ENCODE data around the gene HSPA1L.
A peak's percentile ranks its signal among the peaks of the same experiment; 100 is the strongest.

Gene HSPA1L

GRCh38 chr6:31829633-31830283, 14.7 kb upstream of the HSPA1L start:
- Histone ChIP-seq H3K27me3 (ENCODE audit: control insufficient read depth in 1 of 2, insufficient read depth in 1 of 2, low read length in 2 of 2) (no peaks in the 10 kb centered on the region), H3K36me3 (ENCODE audit: control insufficient read depth in 1 of 2, insufficient read depth in 2 of 2, low read depth in 1 of 2, low read length in 2 of 2) (no peaks in the 10 kb centered on the region), H2AK5ac (ENCODE audit: low read length, severe bottlenecking) (no peak overlapping the region), H3K4ac (ENCODE audit: low read depth in 1 of 2, low read length in 2 of 2) (no peak overlapping the region), H3K4me3 (ENCODE audit: insufficient read depth in 1 of 2, low read depth in 1 of 2, low read length in 2 of 2) (peak overlapping the region; percentile 30 to 79), H2AFZ (ENCODE audit: low read depth, low read length) (no peak overlapping the region), H2BK12ac (ENCODE audit: low read length in 2 of 2) (no peak overlapping the region), H3K23ac (ENCODE audit: low read length in 2 of 2) (no peak overlapping the region), H2BK15ac (ENCODE audit: low read depth, poor library complexity, severe bottlenecking) (no peak overlapping the region), H3K9ac (ENCODE audit: low read length) (peak overlapping the region; percentile 93), H2BK5ac (ENCODE audit: low read depth, low read length, poor library complexity, severe bottlenecking) (no peak overlapping the region), H4K91ac (ENCODE audit: low read length) (no peak overlapping the region), H3K9me3 (ENCODE audit: control insufficient read depth, low read length) (no peaks in the 10 kb centered on the region), H3K18ac (ENCODE audit: low read depth in 1 of 2, low read length in 2 of 2) (no peak overlapping the region), H3K4me1 (ENCODE audit: control insufficient read depth, insufficient read depth, low read depth, low read length) (peaks cover 9% of the 10 kb centered on the region), H4K8ac (ENCODE audit: low read length) (no peak overlapping the region), H2BK120ac (ENCODE audit: low read depth, low read length) (no peak overlapping the region), H3K14ac (ENCODE audit: low read length in 2 of 2) (no peak overlapping the region), H3K79me1 (replicated peaks; ENCODE audit: low read length, poor library complexity, severe bottlenecking) (peaks cover 5% of the 10 kb centered on the region), H3K27ac (ENCODE audit: low read length, poor library complexity, severe bottlenecking) (no peak overlapping the region), H3K4me2 (ENCODE audit: low read length, poor library complexity, severe bottlenecking) (peak overlapping the region; percentile 90)
- DNase-seq: peak; percentile 74
- WGBS: 8% methylated on average over 12 of the region's 15 CpGs

DNA sequence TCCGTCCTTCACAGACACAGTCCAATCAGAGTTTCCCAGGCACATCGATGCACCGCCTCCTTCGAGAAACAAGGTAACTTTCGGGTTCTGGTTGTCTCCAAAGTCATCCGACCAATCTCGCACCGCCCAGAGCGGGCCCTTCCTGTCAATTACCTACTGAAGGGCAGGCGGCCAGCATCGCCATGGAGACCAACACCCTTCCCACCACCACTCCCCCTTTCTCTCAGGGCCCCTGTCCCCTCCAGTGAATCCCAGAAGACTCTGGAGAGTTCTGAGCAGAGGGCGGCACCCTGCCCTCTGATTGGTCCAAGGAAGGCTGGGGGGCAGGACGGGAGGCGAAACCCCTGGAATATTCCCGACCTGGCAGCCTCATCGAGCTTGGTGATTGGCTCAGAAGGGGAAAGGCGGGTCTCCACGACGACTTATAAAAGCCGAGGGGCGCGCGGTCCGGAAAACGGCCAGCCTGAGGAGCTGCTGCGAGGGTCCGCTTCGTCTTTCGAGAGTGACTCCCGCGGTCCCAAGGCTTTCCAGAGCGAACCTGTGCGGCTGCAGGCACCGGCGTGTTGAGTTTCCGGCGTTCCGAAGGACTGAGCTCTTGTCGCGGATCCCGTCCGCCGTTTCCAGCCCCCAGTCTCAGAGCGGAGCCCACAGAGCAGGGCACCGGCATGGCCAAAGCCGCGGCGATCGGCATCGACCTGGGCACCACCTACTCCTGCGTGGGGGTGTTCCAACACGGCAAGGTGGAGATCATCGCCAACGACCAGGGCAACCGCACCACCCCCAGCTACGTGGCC, 12.4 kb upstream of the HSPA1L start, which contains the start of gene HSPA1B:
Gene HSPA1B, plus strand, starts transcription at position 453 of the 794 bp plus-strand sequence. Its CDS starts 213 bp downstream, at position 666.
- H3K4me1 ChIP-seq (ENCODE audit: control insufficient read depth, insufficient read depth, low read depth, low read length): peaks cover 10% of the 10 kb centered on the region
- H2BK5ac ChIP-seq (ENCODE audit: low read depth, low read length, poor library complexity, severe bottlenecking): no peak within 1 kb of the TSS
- H3K36me3 ChIP-seq (ENCODE audit: control insufficient read depth in 1 of 2, insufficient read depth in 2 of 2, low read depth in 1 of 2, low read length in 2 of 2): no peaks in the 10 kb centered on the region
- peak within 1 kb of the TSS; percentile 69 to 89 for H3K4me3 ChIP-seq (ENCODE audit: insufficient read depth in 1 of 2, low read depth in 1 of 2, low read length in 2 of 2)
- H2AK5ac ChIP-seq (ENCODE audit: low read length, severe bottlenecking): peak within 1 kb of the TSS; percentile 97
- peak within 1 kb of the TSS; percentile 87 for H3K4me2 ChIP-seq (ENCODE audit: low read length, poor library complexity, severe bottlenecking)
- H4K91ac ChIP-seq (ENCODE audit: low read length): peak within 1 kb of the TSS; percentile 89
- H3K18ac ChIP-seq (ENCODE audit: low read depth in 1 of 2, low read length in 2 of 2): peak within 1 kb of the TSS; percentile 72 to 85
- peak within 1 kb of the TSS; percentile 85 for H2BK120ac ChIP-seq (ENCODE audit: low read depth, low read length)
- H2AFZ ChIP-seq (ENCODE audit: low read depth, low read length): no peak within 1 kb of the TSS
- H2BK15ac ChIP-seq (ENCODE audit: low read depth, poor library complexity, severe bottlenecking): peak within 1 kb of the TSS; percentile 60
- H4K8ac ChIP-seq (ENCODE audit: low read length): peak within 1 kb of the TSS; percentile 91
- peak within 1 kb of the TSS; percentile 94 for H3K9ac ChIP-seq (ENCODE audit: low read length)
- peak within 1 kb of the TSS in 1 of 2 experiments; percentile 96 for H3K23ac ChIP-seq (ENCODE audit: low read length in 2 of 2)
- peak within 1 kb of the TSS in 1 of 2 experiments; percentile 46 for H3K14ac ChIP-seq (ENCODE audit: low read length in 2 of 2)
- peak within 1 kb of the TSS; percentile 32 to 87 for H3K4ac ChIP-seq (ENCODE audit: low read depth in 1 of 2, low read length in 2 of 2)
- no peaks in the 10 kb centered on the region for H3K9me3 ChIP-seq (ENCODE audit: control insufficient read depth, low read length)
- H2BK12ac ChIP-seq (ENCODE audit: low read length in 2 of 2): peak within 1 kb of the TSS; percentile 80 to 89
- peak; percentile 100 for DNase-seq
- H3K27ac ChIP-seq (ENCODE audit: low read length, poor library complexity, severe bottlenecking): peak within 1 kb of the TSS; percentile 87
- peaks cover 4% of the 10 kb centered on the region for H3K79me1 ChIP-seq (replicated peaks; ENCODE audit: low read length, poor library complexity, severe bottlenecking)
- H3K27me3 ChIP-seq (ENCODE audit: control insufficient read depth in 1 of 2, insufficient read depth in 1 of 2, low read length in 2 of 2): no peaks in the 10 kb centered on the region
- WGBS: under 1% methylated on average over 35 of the region's 56 CpGs

DNA sequence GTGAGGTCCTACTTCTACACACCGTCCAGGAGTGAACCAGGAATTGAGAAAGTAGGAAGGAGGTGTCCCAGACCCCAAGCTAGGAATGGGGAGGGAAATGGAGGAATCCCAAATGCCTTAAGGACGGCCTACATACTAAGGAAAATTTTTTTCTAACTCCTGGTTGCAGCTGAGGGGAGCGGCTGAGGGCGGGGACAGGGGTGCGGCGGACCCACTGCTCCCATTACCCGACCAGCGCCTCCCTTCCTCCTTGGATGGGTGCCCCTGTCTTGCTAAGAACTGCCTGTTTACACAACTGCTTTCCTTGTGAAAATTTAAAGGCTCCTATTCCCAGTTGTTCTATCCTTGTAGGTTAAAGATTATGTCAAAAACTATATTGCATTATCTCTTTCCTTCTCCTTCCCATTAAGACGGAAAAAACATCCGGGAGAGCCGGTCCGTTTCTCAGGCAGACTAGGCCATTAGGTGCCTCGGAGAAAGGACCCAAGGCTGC, 11.8 kb upstream of the HSPA1L start:
- whole genome bisulfite sequencing: 3% methylated on average over 13 of the region's 13 CpGs
- H3K36me3 ChIP-seq (ENCODE audit: control insufficient read depth in 1 of 2, insufficient read depth in 2 of 2, low read depth in 1 of 2, low read length in 2 of 2): no peaks in the 10 kb centered on the region

DNA sequence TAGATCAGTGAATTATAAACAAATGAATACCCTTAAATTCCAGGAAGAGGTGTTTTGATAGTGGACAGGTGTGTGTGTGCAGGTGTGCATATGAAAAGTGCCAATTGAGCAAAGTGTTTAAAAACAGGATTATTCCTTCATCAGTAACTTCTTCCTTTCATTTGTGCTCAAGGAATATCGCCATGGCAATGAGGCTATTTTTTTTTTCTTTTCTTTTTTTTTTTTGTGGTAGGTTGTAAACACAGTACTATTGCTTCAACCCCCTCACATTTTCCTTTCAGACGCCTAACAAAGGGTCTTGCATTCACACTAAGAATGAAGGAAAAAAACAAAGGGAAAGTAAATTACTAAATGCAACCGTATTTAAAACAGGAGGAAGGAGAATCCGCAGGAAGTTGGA, 10.5 kb upstream of the HSPA1L start:
- H2AFZ ChIP-seq (ENCODE audit: low read depth, low read length): no peak overlapping the region
- H3K14ac ChIP-seq (ENCODE audit: low read length in 2 of 2): no peak overlapping the region
- peaks cover 4% of the 10 kb centered on the region for H3K79me1 ChIP-seq (replicated peaks; ENCODE audit: low read length, poor library complexity, severe bottlenecking)
- no peak overlapping the region for H2BK5ac ChIP-seq (ENCODE audit: low read depth, low read length, poor library complexity, severe bottlenecking)
- H3K36me3 ChIP-seq (ENCODE audit: control insufficient read depth in 1 of 2, insufficient read depth in 2 of 2, low read depth in 1 of 2, low read length in 2 of 2): no peaks in the 10 kb centered on the region
- no peak overlapping the region for H3K23ac ChIP-seq (ENCODE audit: low read length in 2 of 2)
- H2BK15ac ChIP-seq (ENCODE audit: low read depth, poor library complexity, severe bottlenecking): no peak overlapping the region
- H3K4ac ChIP-seq (ENCODE audit: low read depth in 1 of 2, low read length in 2 of 2): no peak overlapping the region
- 81% methylated on average over 2 of the region's 4 CpGs for WGBS
- no peak overlapping the region for H4K91ac ChIP-seq (ENCODE audit: low read length)
- no peak overlapping the region for H3K9ac ChIP-seq (ENCODE audit: low read length)
- no peak overlapping the region for H3K4me2 ChIP-seq (ENCODE audit: low read length, poor library complexity, severe bottlenecking)
- no peaks in the 10 kb centered on the region for H3K27me3 ChIP-seq (ENCODE audit: control insufficient read depth in 1 of 2, insufficient read depth in 1 of 2, low read length in 2 of 2)
- no peak overlapping the region for H2BK12ac ChIP-seq (ENCODE audit: low read length in 2 of 2)
- no peaks in the 10 kb centered on the region for H3K9me3 ChIP-seq (ENCODE audit: control insufficient read depth, low read length)
- H2AK5ac ChIP-seq (ENCODE audit: low read length, severe bottlenecking): no peak overlapping the region
- DNase-seq: peak; percentile 32
- H2BK120ac ChIP-seq (ENCODE audit: low read depth, low read length): no peak overlapping the region
- no peak overlapping the region for H3K27ac ChIP-seq (ENCODE audit: low read length, poor library complexity, severe bottlenecking)
- H3K4me3 ChIP-seq (ENCODE audit: insufficient read depth in 1 of 2, low read depth in 1 of 2, low read length in 2 of 2): no peak overlapping the region
- H4K8ac ChIP-seq (ENCODE audit: low read length): no peak overlapping the region
- H3K18ac ChIP-seq (ENCODE audit: low read depth in 1 of 2, low read length in 2 of 2): no peak overlapping the region
- H3K4me1 ChIP-seq (ENCODE audit: control insufficient read depth, insufficient read depth, low read depth, low read length): peaks cover 11% of the 10 kb centered on the region

More for the DNA sequence above, 11.8 kb upstream of the HSPA1L start:
- Histone ChIP-seq H2AFZ (ENCODE audit: low read depth, low read length) (no peak overlapping the region), H3K23ac (ENCODE audit: low read length in 2 of 2) (no peak overlapping the region), H2BK15ac (ENCODE audit: low read depth, poor library complexity, severe bottlenecking) (no peak overlapping the region), H3K9ac (ENCODE audit: low read length) (peak overlapping the region; percentile 94), H3K4me3 (ENCODE audit: insufficient read depth in 1 of 2, low read depth in 1 of 2, low read length in 2 of 2) (peak overlapping the region in 1 of 2 experiments; percentile 89), H4K8ac (ENCODE audit: low read length) (peak overlapping the region; percentile 91), H3K27me3 (ENCODE audit: control insufficient read depth in 1 of 2, insufficient read depth in 1 of 2, low read length in 2 of 2) (no peaks in the 10 kb centered on the region), H3K4me1 (ENCODE audit: control insufficient read depth, insufficient read depth, low read depth, low read length) (peaks cover 10% of the 10 kb centered on the region), H4K91ac (ENCODE audit: low read length) (peak overlapping the region; percentile 89), H2BK12ac (ENCODE audit: low read length in 2 of 2) (peak overlapping the region; percentile 61 to 89), H3K9me3 (ENCODE audit: control insufficient read depth, low read length) (no peaks in the 10 kb centered on the region), H3K14ac (ENCODE audit: low read length in 2 of 2) (no peak overlapping the region), H2AK5ac (ENCODE audit: low read length, severe bottlenecking) (peak overlapping the region; percentile 97), H3K79me1 (replicated peaks; ENCODE audit: low read length, poor library complexity, severe bottlenecking) (peaks cover 4% of the 10 kb centered on the region), H3K4me2 (ENCODE audit: low read length, poor library complexity, severe bottlenecking) (peak overlapping the region; percentile 43), H2BK5ac (ENCODE audit: low read depth, low read length, poor library complexity, severe bottlenecking) (no peak overlapping the region), H3K27ac (ENCODE audit: low read length, poor library complexity, severe bottlenecking) (peak overlapping the region; percentile 87), H3K4ac (ENCODE audit: low read depth in 1 of 2, low read length in 2 of 2) (peak overlapping the region; percentile 32 to 87), H2BK120ac (ENCODE audit: low read depth, low read length) (peak overlapping the region; percentile 85), H3K18ac (ENCODE audit: low read depth in 1 of 2, low read length in 2 of 2) (peak overlapping the region; percentile 72 to 85)
- no peak for DNase-seq

Data from mesenchymal stem cell (in vitro differentiated cells and primary cell).